NT2/D1 (cell line): Measurements from ENCODE around the gene TKTL1.

Experiments used
- SUZ12 ChIP-seq: IDR thresholded peaks from 2 replicates; pipeline ENCODE4 v1.6.1; 2011; ENCODE audit not compliant: insufficient read length, insufficient read depth; ENCODE audit errors: extremely low read depth
- YY1 ChIP-seq: IDR thresholded peaks from 2 replicates; pipeline ENCODE4 v1.6.1; 2011; ENCODE audit not compliant: insufficient read length, insufficient read depth
- ZNF274 ChIP-seq: IDR thresholded peaks from 2 replicates; pipeline ENCODE4 v1.6.1; 2011; ENCODE audit warnings: mild to moderate bottlenecking, low read depth, low read length

DNA sequence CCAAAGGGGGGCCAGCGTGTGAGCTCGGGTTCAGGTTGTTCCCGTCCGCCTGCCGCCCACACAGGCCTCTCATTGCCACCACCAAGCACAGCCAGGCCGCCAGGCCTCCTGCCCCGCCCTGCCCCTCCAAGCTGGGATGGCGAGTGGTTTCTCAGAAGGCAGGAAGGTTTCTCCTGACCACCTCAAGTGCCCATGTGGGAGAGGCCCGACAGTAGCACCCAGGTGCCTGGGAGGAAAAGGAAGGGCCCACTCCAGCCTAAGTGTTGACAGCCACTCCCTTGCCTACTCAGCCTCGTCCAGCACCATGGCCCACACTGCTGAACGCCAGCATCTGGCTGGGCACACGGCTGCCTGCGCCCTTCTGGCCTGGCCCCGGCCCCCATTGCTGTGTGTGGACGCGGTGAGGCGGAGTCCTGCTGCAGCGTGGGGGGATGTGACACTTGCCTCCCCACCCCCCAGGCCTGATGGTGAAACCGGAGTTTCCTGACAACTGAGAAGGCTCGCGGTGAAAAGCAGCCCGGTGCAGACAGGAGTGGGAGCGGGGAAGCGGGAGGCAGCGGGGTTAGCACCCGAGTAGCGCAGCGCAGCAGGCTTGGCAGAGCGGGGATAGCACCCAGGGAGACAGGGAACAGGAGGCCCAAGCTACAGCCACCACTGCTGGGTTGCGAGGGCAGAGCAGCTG lies 59.6 kb downstream of the TKTL1 start:
- TF ChIP-seq SUZ12: no peak
- no peak for TF ChIP-seq YY1
- TF ChIP-seq ZNF274: no peak
